A549 (cell line): Measurements from ENCODE around the gene TMEM129.

Experiments used
- CTCF ChIP-seq: fragments of >200 bp; sonication (Bioruptor Twin); formaldehyde crosslinking; IDR thresholded peaks from 3 replicates; pipeline ENCODE4 v1.5.1; 2016
- EHMT2 ChIP-seq: fragments of 200-600 bp; sonication (generic); IDR thresholded peaks from 2 replicates; pipeline ENCODE4 v1.6.1; 2016; ENCODE audit warnings: antibody characterized with exemption, low read depth, mild to moderate bottlenecking, moderate library complexity
- JUNB ChIP-seq: fragments of >200 bp; sonication (Bioruptor Twin); formaldehyde crosslinking; IDR thresholded peaks from 2 replicates; pipeline ENCODE4 v1.6.1; 2016
- NFE2L2 ChIP-seq: fragments of 150-350 bp; conservative IDR thresholded peaks from 2 replicates; pipeline ENCODE4 v1.6.1; 2014; ENCODE audit warnings: low read length
- NPAS2 ChIP-seq: fragments of 250-450 bp; sonication (Bioruptor Pico); IDR thresholded peaks from 2 replicates; pipeline ENCODE4 v1.8.0; 2022; ENCODE audit warnings: mild to moderate bottlenecking, moderate library complexity, borderline replicate concordance
- POLR2A ChIP-seq: IDR thresholded peaks from 2 replicates; pipeline ENCODE4 v1.6.1; 2012; ENCODE audit warnings: mild to moderate bottlenecking, low read length
- TF ChIP-seq, protein P1 (sequence below): IDR thresholded peaks from 2 replicates; pipeline ENCODE4 v1.6.1; 2012
- TF ChIP-seq, protein P2 (sequence below): fragments of >200 bp; sonication (Bioruptor Twin); formaldehyde crosslinking; IDR thresholded peaks from 3 replicates; pipeline ENCODE4 v1.6.1; 2016

GRCh38 chr4:1716065-1716945 lies 4.8 kb downstream of the TMEM129 start:
- TF ChIP-seq POLR2A (no peak), JUNB (no peak), NFE2L2 (no peak), CTCF (no peak), EHMT2 (no peak), NPAS2 (CRISPR knock-in tag) (no peak)
- TF ChIP-seq, protein P1, sequence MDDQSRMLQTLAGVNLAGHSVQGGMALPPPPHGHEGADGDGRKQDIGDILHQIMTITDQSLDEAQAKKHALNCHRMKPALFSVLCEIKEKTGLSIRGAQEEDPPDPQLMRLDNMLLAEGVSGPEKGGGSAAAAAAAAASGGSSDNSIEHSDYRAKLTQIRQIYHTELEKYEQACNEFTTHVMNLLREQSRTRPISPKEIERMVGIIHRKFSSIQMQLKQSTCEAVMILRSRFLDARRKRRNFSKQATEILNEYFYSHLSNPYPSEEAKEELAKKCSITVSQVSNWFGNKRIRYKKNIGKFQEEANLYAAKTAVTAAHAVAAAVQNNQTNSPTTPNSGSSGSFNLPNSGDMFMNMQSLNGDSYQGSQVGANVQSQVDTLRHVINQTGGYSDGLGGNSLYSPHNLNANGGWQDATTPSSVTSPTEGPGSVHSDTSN: no peak
- TF ChIP-seq, protein P2, sequence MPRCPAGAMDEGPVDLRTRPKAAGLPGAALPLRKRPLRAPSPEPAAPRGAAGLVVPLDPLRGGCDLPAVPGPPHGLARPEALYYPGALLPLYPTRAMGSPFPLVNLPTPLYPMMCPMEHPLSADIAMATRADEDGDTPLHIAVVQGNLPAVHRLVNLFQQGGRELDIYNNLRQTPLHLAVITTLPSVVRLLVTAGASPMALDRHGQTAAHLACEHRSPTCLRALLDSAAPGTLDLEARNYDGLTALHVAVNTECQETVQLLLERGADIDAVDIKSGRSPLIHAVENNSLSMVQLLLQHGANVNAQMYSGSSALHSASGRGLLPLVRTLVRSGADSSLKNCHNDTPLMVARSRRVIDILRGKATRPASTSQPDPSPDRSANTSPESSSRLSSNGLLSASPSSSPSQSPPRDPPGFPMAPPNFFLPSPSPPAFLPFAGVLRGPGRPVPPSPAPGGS: no peak
